Left lobe of liver (tissue), 2 donors: ENCODE measurements around the gene OXA1L. TPM values are rescaled to one million over a fixed set of nuclear protein-coding genes. Genes with fewer than 3 reads are reported as not detected.
A peak's percentile ranks its signal among the peaks of the same experiment; 100 is the strongest.
"Not testable (repeated sequence)": the region's sequence is repeated elsewhere in the genome, so short reads cannot be mapped to it uniquely, and the experiment has no call there.

Experiments used
- ATAC-seq: fragments of 200-7000 bp; cut with Tn5 transposase; one replicate; pipeline ENCODE4 v1.9.1; 2020; ENCODE audit warnings: mild to moderate bottlenecking, moderate library complexity
- DNase-seq: peaks from one replicate; pipeline ENCODE4 v3.0.0-alpha.2; 2020; ENCODE audit warnings: low spot score
- total RNA-seq: library from RNA; stranded (reverse); gene quantifications from one replicate; pipeline ENCODE4 v1.2.1, GENCODE V29; 2021
- donor health status: DM: no; HTN: no; CAD: no; lungs with moderate emphysema.
- donor health status: DM: no; HTN: yes; CAD: no.

The OXA1L gene
- total RNA-seq, 1 donor from 2014 or later: 71.3 TPM

GRCh38 chr14:22797017-22797917 is 30.8 kb downstream of the OXA1L start:
- peak; percentile 91 for ATAC-seq

DNA sequence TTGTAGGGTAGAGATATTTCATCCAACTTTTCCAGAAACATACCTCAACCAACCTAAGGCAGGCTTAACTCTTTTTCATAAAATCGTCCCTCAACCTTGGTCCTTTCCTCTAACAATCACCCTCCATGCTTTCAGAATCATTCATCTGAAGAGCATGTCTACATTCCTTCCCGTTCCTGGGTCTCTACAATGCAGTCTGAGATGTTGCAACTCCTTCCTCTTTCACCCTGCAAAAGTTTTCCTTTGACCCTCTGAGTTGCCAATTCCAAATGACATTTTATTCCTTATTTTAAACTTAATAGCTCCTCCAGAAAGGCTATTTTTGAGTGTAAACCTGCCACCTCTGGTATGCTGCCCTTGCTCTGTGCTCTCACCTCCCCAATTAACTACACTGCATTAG is 32.0 kb downstream of the OXA1L start:
- DNase-seq (no peak), ATAC-seq (no peak)

More at GRCh38 chr14:22797017-22797917, 30.8 kb downstream of the OXA1L start:
- no peak for DNase-seq

- DNase-seq: no peak
- ATAC-seq: no peak
Observed at GRCh38 chr14:22800346-22800745, 33.9 kb downstream of the OXA1L start.

DNA sequence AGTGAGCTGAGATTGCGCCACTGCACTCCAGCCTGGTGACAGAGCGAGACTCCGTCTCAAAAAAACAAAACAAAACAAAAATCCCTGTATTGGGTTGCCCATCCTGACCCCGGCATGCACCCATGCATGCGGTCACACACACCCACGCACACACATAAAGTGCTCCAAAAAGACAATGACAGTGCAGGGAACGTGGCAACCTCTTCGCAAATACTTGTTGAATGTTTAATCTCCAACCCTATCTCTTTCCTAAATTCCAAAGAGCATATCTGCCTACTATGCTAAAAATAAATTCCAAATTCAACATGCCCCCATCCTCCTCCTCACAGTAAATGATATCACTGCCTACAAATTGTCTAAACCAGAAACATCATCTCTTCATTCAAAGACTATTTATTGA is 35.2 kb downstream of the OXA1L start:
- ATAC-seq (no peak), DNase-seq (no peak)

GRCh38 chr14:22802860-22803686 is 36.6 kb downstream of the OXA1L start:
- ATAC-seq (no peak), DNase-seq (no peak)

GRCh38 chr14:22803687-22803974 is 37.1 kb downstream of the OXA1L start:
- DNase-seq (no peak), ATAC-seq (no peak)

DNA sequence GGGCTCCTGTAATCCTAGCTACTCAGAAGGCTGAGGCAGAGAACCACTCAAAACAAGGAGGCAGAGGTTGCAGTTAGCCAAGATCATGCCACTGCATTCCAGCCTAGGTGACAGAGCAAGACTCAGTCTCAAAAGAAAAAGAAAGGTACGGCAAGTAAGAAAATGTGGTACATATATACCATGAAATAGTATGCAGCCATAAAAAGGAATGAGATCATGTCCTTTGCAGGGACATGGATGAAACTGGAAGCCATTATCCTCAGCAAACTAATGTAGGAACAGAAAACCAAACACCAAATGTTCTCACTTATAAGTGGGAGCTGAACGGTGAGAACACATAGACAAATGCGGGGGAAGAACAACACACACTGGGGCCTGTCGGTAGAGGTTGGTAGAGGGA is 38.7 kb downstream of the OXA1L start:
- not testable (repeated sequence) for ATAC-seq, DNase-seq

DNA sequence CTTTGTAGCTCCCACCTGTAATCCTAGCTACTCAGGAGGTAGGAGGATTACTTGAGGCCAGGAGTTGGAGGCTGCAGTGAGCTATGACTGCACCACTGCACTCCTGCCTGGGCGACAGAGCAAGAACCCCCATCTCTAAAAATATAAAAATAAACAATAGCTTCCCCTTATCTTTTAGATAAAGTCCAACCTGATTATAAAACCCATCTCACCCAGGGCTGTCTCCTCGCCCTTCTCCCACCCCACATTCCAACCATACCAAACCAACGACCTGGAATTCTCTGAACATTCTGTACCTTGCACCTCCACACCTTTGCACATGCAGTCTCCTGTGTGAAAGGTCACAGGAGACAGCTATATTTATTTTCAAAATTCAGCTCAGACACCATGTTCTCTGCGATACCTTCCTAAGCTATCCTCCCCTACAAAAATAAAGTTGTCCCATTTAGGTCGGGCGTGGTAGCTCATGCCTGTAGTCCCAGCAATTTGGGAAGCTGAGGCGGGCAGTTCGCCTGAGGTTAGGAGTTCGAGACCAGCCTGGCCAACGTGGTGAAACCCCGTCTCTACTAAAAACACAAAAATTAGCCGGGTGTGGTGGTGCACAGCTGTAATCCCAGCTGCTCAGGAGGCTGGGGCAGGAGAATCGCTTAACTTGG is 41.1 kb downstream of the OXA1L start:
- no peak for ATAC-seq
- DNase-seq: no peak

DNA sequence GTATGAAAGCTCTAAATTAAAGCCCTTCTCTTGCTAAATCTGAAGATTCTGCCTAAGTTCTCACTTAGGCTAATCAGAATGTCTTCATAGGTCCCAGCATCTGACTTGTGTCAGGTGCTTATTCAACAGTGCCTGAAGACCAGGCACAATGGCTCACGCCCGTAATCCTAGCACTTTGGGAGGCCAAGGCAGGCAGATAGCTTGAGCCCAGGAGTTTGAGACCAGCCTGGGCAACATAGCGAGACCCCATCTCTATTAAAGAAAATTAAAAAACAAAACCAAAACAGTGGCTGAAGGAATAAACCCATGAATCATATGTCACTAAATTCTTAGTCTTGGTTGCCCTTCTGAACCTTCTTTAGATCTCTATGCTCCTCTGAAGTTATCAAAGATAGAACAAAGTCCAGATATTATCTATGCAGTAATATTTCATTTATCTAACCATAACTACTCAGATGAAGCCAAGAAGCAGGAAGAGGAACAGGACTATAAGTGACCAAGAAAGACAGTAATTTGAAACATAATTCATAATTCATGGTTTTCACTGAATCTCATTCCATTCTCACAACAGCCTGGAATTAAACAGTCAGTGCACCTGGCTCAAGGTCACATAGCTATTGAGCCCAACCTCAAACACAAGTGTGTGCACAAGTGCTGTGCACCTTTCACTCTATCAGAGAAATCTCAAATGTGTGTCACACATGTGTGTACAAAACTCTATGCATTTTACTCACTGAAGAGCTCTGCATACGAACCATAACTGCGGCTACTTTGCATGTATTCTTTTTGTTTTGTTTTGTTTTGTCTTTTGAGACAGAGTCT is 42.1 kb downstream of the OXA1L start:
- DNase-seq (no peak), ATAC-seq (no peak)

- ATAC-seq (no peak), DNase-seq (no peak)
Observed at GRCh38 chr14:22811722-22812121, 45.2 kb downstream of the OXA1L start.

DNA sequence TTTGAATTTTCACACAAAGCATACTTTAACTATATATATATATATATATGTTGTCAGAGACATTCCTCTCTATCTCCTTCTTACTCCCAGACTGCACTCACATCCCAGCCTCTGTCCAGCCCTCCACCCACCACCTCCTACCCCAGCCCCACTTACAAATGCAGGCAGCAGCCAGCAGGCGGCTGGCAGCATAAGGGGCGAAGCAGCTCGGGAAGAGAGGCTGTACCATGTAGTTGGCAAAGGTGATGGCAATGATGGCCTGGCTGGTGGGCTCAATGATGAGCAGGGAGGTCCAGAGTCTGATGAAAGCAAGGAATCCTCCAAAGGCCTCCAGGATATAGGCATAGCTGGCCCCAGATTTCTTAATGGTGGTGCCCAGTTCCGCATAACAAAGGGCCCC is 46.3 kb downstream of the OXA1L start:
- DNase-seq (no peak), ATAC-seq (no peak)

DNA sequence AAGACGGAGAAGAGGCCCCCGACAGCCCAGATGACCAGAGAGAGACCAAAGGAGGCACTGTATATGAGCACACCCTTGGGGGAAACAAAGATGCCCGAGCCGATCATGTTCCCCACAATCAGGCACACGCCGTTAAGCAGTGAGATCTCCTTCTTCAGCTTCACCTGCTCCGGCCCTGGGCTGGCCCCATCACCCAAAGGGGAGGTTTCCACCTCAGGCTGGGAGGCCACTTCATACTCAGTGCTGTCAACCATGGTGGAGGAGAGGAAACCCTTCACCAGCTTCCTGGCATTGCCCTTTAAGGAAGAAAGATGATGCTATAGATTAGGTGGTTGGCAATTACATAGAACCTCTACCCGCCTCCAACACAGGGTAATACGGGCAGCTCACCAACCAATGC is 46.7 kb downstream of the OXA1L start:
- DNase-seq: no peak
- no peak for ATAC-seq

GRCh38 chr14:22814373-22814772 is 47.9 kb downstream of the OXA1L start:
- ATAC-seq: no peak

DNA sequence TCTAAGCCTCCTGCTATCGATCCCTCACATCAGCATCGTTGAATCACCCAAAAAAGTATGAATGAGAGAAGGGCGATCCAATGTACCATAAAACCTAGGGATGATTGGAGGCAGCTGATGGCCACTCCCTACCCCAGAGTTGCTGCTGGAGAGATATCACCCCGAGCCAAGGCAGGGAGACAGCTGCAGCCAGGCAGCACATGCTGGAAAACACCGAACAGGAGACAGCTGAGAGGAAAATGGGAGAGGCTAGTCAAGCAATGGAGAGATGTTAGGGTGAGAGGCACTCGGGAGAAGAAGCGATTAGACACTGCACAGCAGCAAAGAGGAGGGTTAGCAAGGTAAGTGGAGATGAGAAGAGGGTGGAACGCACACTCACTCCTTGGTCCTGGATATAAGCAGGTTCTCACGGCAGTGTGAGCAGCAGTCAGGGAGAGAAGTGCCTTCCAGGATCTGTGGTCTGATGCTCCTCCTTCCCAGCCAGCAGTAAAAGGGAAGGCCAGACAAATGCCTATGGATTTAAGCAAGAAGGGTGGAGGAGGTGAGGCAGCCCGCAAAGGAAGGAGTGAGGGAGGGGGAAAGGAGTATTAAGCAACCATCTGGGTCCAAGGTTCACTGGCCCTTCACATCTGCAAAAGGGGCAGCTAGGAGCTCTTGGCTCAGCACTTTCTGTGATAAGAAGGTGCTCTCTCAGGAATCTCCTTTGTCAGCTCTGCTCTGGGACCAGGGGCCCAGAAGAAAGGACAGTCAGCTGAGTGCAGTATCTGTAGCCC is 48.6 kb downstream of the OXA1L start, which contains the start of gene SLC7A7:
Gene SLC7A7 (minus strand): TSS at position 495 of the 773 bp plus-strand sequence. CDS start 2,037 bp downstream, outside the sequence.
- DNase-seq: no peak
- ATAC-seq: no peak

More at GRCh38 chr14:22814373-22814772, 47.9 kb downstream of the OXA1L start:
- no peak for DNase-seq

DNA sequence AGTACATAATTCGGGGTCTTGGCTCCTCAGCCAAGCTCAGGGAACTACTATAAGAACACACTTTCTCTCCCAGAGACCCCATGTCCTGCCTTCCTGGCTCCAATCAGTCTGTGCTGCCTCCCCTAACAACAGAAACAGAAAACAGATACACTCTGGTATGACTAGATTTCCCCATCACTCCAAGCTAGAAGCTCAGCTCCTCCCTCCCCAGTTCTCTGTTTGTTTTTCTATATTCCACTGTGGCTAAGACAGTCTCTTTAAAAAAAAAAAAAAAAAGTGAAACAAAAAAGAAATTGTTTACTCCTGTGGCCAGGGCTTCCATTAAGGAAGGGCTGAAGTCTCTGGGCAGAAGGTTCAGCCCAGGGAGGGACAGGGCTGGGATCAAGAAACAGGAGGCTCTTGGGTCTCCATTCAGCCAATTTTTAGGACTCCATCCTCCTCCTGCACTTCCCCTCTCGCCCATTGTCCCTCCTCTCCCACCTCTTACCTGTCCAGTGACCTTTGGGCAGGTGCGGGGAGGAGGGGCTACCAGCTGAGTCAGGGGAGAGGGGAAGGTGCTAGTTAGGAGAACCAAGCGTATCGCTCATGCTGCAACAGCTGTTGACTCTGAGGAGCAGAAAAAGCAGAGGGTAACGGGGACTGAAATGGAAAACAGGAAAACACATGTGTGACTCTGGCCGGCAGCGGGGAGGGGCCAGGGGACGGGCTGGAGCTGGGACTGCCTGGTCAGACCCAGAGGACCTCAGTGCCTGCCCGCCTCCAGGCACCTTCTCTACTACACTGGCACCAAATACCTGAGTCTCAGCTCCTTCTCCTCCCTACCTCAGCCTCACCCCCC is 52.9 kb downstream of the OXA1L start:
- DNase-seq: no peak

DNA sequence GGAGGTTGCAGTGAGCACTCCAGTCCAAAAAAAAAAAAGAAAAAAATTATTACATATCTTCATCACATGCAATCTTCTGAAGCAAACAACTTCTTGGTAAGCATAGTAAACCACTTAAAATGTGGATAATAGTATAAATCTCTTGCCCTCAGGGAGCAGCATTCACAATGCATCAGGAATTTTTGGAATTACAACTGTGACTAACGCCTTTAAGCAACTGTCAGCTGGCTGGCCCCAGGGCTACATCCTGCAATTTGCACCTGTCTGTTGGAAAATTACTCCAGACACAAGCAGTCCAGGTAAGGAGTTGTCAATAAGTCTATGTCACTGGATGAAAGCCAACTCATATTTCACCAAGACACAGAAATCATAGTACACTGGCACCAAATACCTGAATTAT is 54.2 kb downstream of the OXA1L start:
- no peak for DNase-seq

More for the DNA sequence above, 52.9 kb downstream of the OXA1L start:
- ATAC-seq: peak; percentile 34

GRCh38 chr14:22821193-22822015 is 54.9 kb downstream of the OXA1L start:
- no peak for DNase-seq
- no peak for ATAC-seq

More for the DNA sequence above, 54.2 kb downstream of the OXA1L start:
- ATAC-seq: no peak
